H1 (cell line): ENCODE results near the gene DAND5. TPM values are rescaled to one million over a fixed set of nuclear protein-coding genes. Genes with fewer than 3 reads are reported as not detected.
A peak's percentile ranks its signal among the peaks of the same experiment; 100 is the strongest.

Experiments
- CTCF ChIA-PET: fragments of 300-600 bp; sonication (Branson Sonifier 250); formaldehyde crosslinking; loops from one replicate; lab custom pipeline; 2021; ENCODE audit not compliant: partially characterized antibody; lab: Charles Lee
- POLR2A ChIA-PET: fragments of 300-600 bp; sonication (Branson Sonifier 250); formaldehyde crosslinking; loops from one replicate; lab custom pipeline; 2021; ENCODE audit warnings: inconsistent platforms; ENCODE audit not compliant: partially characterized antibody; lab: Charles Lee
- DNase-seq, 2 experiments: peaks; one replicate each; pipeline versions ENCODE4 v3.0.0 to v3.0.0-alpha.2; 2010 to 2022; ENCODE audit warnings: low spot score in 2 of 2, low read depth in 1 of 2, mixed read lengths in 1 of 2
- FAIRE-seq: peaks from 2 replicates; lab custom pipeline; 2011; peaks lifted over from hg19 to GRCh38; lab: Jason Lieb, UNC
- H2AFZ ChIP-seq: 2 replicates; pipeline ENCODE4 v1.8.1; 2012; ENCODE audit warnings: low read length, inconsistent platforms
- H2AK5ac ChIP-seq: 2 replicates; pipeline ENCODE4 v1.6.1; 2013; ENCODE audit warnings: low read depth, low read length
- H2BK120ac ChIP-seq: replicated peaks from 2 replicates; pipeline ENCODE3; 2013; ENCODE audit warnings: low read depth, low read length, inconsistent platforms
- H2BK12ac ChIP-seq: 2 replicates; pipeline ENCODE4 v1.6.1; 2013; ENCODE audit warnings: low read depth, low read length
- H2BK15ac ChIP-seq: 2 replicates; pipeline ENCODE4 v1.6.1; 2013; ENCODE audit warnings: low read length
- H2BK20ac ChIP-seq: 2 replicates; pipeline ENCODE4 v1.6.1; 2013; ENCODE audit warnings: low read length
- H2BK5ac ChIP-seq: 2 replicates; pipeline ENCODE4 v1.6.1; 2013; ENCODE audit warnings: low read depth, low read length
- H3K14ac ChIP-seq: 2 replicates; pipeline ENCODE4 v1.6.1; 2013; ENCODE audit warnings: inconsistent platforms; ENCODE audit not compliant: insufficient read length
- H3K18ac ChIP-seq: 2 replicates; pipeline ENCODE4 v1.6.1; 2013; ENCODE audit warnings: low read length; ENCODE audit errors: extremely low read depth
- H3K23ac ChIP-seq: 2 replicates; pipeline ENCODE4 v1.6.1; 2013; ENCODE audit warnings: inconsistent platforms; ENCODE audit not compliant: insufficient read length
- H3K23me2 ChIP-seq: 2 replicates; pipeline ENCODE4 v1.6.1; 2013; ENCODE audit warnings: low read depth, low read length
- H3K27ac ChIP-seq: 2 replicates; pipeline ENCODE4 v1.6.1; 2011; ENCODE audit warnings: low read depth, low read length, inconsistent platforms
- H3K27me3 ChIP-seq, 4 experiments: replicated peaks in 1 of 4; 1 replicate in 1 of 4; 2 replicates in 3 of 4; pipeline versions ENCODE4 v1.6.1 to v1.8.1; 2011 to 2013; ENCODE audit warnings: low read length in 3 of 4, mild to moderate bottlenecking in 3 of 4, inconsistent platforms in 2 of 4, mixed read lengths in 2 of 4, moderate library complexity in 1 of 4; ENCODE audit not compliant: control insufficient read depth in 3 of 4, insufficient read depth in 3 of 4; ENCODE audit errors: extremely low read depth in 1 of 4
- H3K36me3 ChIP-seq, 4 experiments: 2 replicates each; pipeline versions ENCODE4 v1.6.1 to v1.8.1; 2011 to 2013; ENCODE audit warnings: mild to moderate bottlenecking in 4 of 4, low read length in 3 of 4, moderate library complexity in 2 of 4, control low read depth in 1 of 4, inconsistent platforms in 1 of 4; ENCODE audit not compliant: insufficient read depth in 4 of 4, control insufficient read depth in 2 of 4
- H3K4ac ChIP-seq: replicated peaks from 2 replicates; pipeline ENCODE3; 2013; ENCODE audit warnings: low read length, low read depth, mixed read lengths, inconsistent platforms; ENCODE audit not compliant: insufficient read length
- H3K4me1 ChIP-seq, 4 experiments: replicated peaks in 1 of 4; 1 replicate in 1 of 4; 2 replicates in 3 of 4; pipeline versions ENCODE4 v1.6.1 to v1.8.1; 2011 to 2013; ENCODE audit warnings: low read length in 3 of 4, inconsistent platforms in 2 of 4, mixed read lengths in 1 of 4; ENCODE audit not compliant: insufficient read depth in 4 of 4, control insufficient read depth in 3 of 4
- H3K4me2 ChIP-seq, 2 experiments: 2 replicates each; pipeline versions ENCODE4 v1.6.1 to v1.8.1; 2011 to 2013; ENCODE audit warnings: low read depth in 2 of 2, low read length in 2 of 2, control low read depth in 1 of 2, inconsistent platforms in 1 of 2, mild to moderate bottlenecking in 1 of 2; ENCODE audit not compliant: insufficient read depth in 1 of 2
- H3K4me3 ChIP-seq, 4 experiments: fragments of 200-600, 300-600 bp in 1 of 4; sonication (generic), shearing (Covaris generic), sonication (Bioruptor Twin) in 1 of 4; 2 replicates each; pipeline versions ENCODE4 v1.5.1 to v1.8.1; 2011 to 2016; ENCODE audit warnings: low read length in 4 of 4, low read depth in 3 of 4, control low read depth in 2 of 4, inconsistent platforms in 2 of 4, mild to moderate bottlenecking in 2 of 4, mixed read lengths in 1 of 4, moderate library complexity in 1 of 4; ENCODE audit not compliant: insufficient read depth in 2 of 4; ENCODE audit errors: extremely low read depth in 1 of 4
- H3K56ac ChIP-seq: replicated peaks from 2 replicates; pipeline ENCODE3; 2013; ENCODE audit warnings: low read depth, mild to moderate bottlenecking, mixed read lengths, low read length, inconsistent platforms; ENCODE audit not compliant: insufficient read length
- H3K79me1 ChIP-seq: 2 replicates; pipeline ENCODE4 v1.6.1; 2013; ENCODE audit warnings: low read depth, low read length, control low read depth
- H3K79me2 ChIP-seq, 2 experiments: 2 replicates each; pipeline versions ENCODE4 v1.6.1 to v1.8.1; 2012 to 2013; ENCODE audit warnings: low read length in 2 of 2, mild to moderate bottlenecking in 2 of 2, inconsistent platforms in 1 of 2; ENCODE audit not compliant: insufficient read depth in 2 of 2, control insufficient read depth in 1 of 2
- H3K9ac ChIP-seq, 4 experiments: replicated peaks in 1 of 4; 1 replicate in 1 of 4; 2 replicates in 3 of 4; pipeline versions ENCODE4 v1.6.1 to v1.8.1; 2011 to 2013; ENCODE audit warnings: low read depth in 3 of 4, low read length in 3 of 4, control low read depth in 2 of 4, mild to moderate bottlenecking in 2 of 4, moderate library complexity in 2 of 4, inconsistent platforms in 1 of 4; ENCODE audit errors: extremely low read depth in 1 of 4
- H3K9me3 ChIP-seq, 2 experiments: 2 replicates each; pipeline versions ENCODE4 v1.6.1 to v1.8.1; 2012 to 2013; ENCODE audit warnings: mild to moderate bottlenecking in 2 of 2, moderate library complexity in 2 of 2, control low read depth in 1 of 2, inconsistent platforms in 1 of 2, low read depth in 1 of 2, low read length in 1 of 2, mixed read lengths in 1 of 2; ENCODE audit not compliant: insufficient read depth in 2 of 2
- H4K20me1 ChIP-seq, 2 experiments: replicated peaks in 1 of 2; 2 replicates each; pipeline versions ENCODE3 to v1.8.1; 2011 to 2013; ENCODE audit warnings: inconsistent platforms in 2 of 2, low read length in 2 of 2, mild to moderate bottlenecking in 1 of 2; ENCODE audit not compliant: insufficient read depth in 2 of 2, control insufficient read depth in 1 of 2
- H4K5ac ChIP-seq: 2 replicates; pipeline ENCODE4 v1.6.1; 2013; ENCODE audit warnings: low read length, low read depth, mixed read lengths, inconsistent platforms; ENCODE audit not compliant: insufficient read length
- H4K8ac ChIP-seq: 2 replicates; pipeline ENCODE4 v1.8.0; 2013; ENCODE audit warnings: mild to moderate bottlenecking, moderate library complexity, low read length, inconsistent platforms; ENCODE audit not compliant: insufficient read depth; ENCODE audit errors: extremely low read depth
- H4K91ac ChIP-seq: replicated peaks from 2 replicates; pipeline ENCODE3; 2013; ENCODE audit warnings: low read length, mixed read lengths, inconsistent platforms; ENCODE audit not compliant: insufficient read length
- EZH2 ChIP-seq: fragments of 200-600 bp; sonication (generic); IDR thresholded peaks from 2 replicates; pipeline ENCODE4 v1.7.1; 2012; ENCODE audit warnings: low read depth, mild to moderate bottlenecking, moderate library complexity, low read length, inconsistent platforms; ENCODE audit not compliant: severe bottlenecking
- WGBS, 2 experiments: shearing (Covaris generic) in 1 of 2; methylation state at CpG; one replicate each; pipeline versions ENCODE4 v1.1.6 to v1.1.7; 2013 to 2015; ENCODE audit warnings: low lambda C conversion rate in 2 of 2, mixed read lengths in 2 of 2, inconsistent platforms in 1 of 2, low coverage in 1 of 2, missing lambda C conversion rate in 1 of 2; ENCODE audit not compliant: insufficient replicate concordance in 2 of 2, insufficient coverage in 1 of 2, insufficient read length in 1 of 2; ENCODE audit errors: extremely low coverage in 1 of 2, missing lambda C conversion rate in 1 of 2; 5-methylcytosine and 5-hydroxymethylcytosine counted together
- polyA plus RNA-seq, 7 experiments: library from polyadenylated mRNA; depleted of rRNA in 3 of 7; stranded (reverse) in 5 of 7; unstranded in 2 of 7; fragments of >200 nt in 5 of 7; fragments of 200-250 nt in 2 of 7; gene quantifications; 1 replicate in 5 of 7; 2 replicates in 1 of 7; 4 replicates in 1 of 7; pipeline versions ENCODE4 v1.2.1 to v1.2.3, GENCODE V29; 2011 to 2013; ENCODE audit warnings: missing spikeins in 2 of 7, mixed read lengths in 2 of 7
- total RNA-seq: library from RNA; stranded (reverse); fragmentation: NEBNext Ultra II Directional; extraction: Animal tissue kit (Norgen Biotek cat#: 25700); gene quantifications from 2 replicates; pipeline ENCODE4 v1.2.1, GENCODE V29; 2021
- TF ChIP-seq, protein P1 (sequence below), 3 experiments: IDR thresholded peaks; 1 replicate in 2 of 3; 2 replicates in 1 of 3; pipeline versions ENCODE4 v1.5.1 to v1.6.1; 2011; ENCODE audit warnings: low read length in 3 of 3, mild to moderate bottlenecking in 3 of 3, inconsistent platforms in 2 of 3, low read depth in 1 of 3, moderate library complexity in 1 of 3; ENCODE audit not compliant: insufficient read depth in 1 of 3; ENCODE audit errors: control extremely low read depth in 1 of 3

The DAND5 gene
- total and polyA plus RNA-seq, 2 of the 8 experiments (the other 6 are each of a cell fraction or from before 2014, with no cell fraction given), result 0.14 to 0.17 TPM

DNA sequence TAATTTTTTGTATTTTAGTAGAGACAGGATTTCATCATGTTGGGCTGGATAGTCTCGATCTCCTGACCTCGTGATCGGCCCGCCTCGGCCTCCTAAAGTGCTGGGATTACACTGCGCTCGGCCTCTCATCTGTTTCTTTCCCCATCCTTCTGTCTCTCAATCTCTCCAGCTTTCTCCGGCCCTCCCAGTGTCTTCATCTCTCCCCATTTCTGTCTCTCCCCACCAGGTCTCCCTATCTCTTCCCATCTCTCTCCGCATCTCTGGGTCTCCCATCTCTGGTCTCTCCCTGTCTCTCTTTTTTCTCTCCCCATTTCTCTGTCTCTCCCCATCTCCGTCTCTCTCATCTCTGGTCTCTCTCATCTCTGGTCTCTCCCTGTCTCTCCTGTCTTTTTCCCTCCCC is 13.7 kb downstream of the DAND5 start:
- Histone ChIP-seq H2BK20ac (no peak overlapping the region), H2BK120ac (no peak overlapping the region), H3K36me3 (no peaks in the 10 kb centered on the region)

More for the DNA sequence above, 13.7 kb downstream of the DAND5 start:
- FAIRE-seq (no peak), DNase-seq (no peak)
- Histone ChIP-seq H4K8ac (no peak overlapping the region), H3K27me3 (peaks cover 2 to 37% (median 30%) of the 10 kb centered on the region in 4 experiments), H2BK5ac (no peak overlapping the region), H3K9me3 (no peaks in the 10 kb centered on the region), H2BK12ac (no peak overlapping the region), H3K9ac (no peak overlapping the region; a peak in 1 of 7 replicates), H3K23me2 (peaks cover 7% of the 10 kb centered on the region), H4K5ac (no peak overlapping the region), H3K79me2 (no peaks in the 10 kb centered on the region), H2AFZ (no peak overlapping the region), H3K4me1 (peaks cover 0 to 7% (median 3%) of the 10 kb centered on the region in 4 experiments; a peak in 4 of 7 replicates), H3K27ac (no peak overlapping the region), H2BK15ac (no peak overlapping the region), H3K23ac (no peak overlapping the region), H3K14ac (no peak overlapping the region), H3K79me1 (no peaks in the 10 kb centered on the region), H2AK5ac (no peak overlapping the region), H4K20me1 (peaks cover 0 to 15% of the 10 kb centered on the region in 2 experiments), H3K18ac (no peak overlapping the region), H3K56ac (no peak overlapping the region), H3K4me3 (peak overlapping the region in 2 of 4 experiments; percentile 11 to 63; a peak in 3 of 8 replicates), H3K4me2 (peak overlapping the region; percentile 4 to 60; a peak in 3 of 4 replicates), H4K91ac (no peak overlapping the region), H3K4ac (no peak overlapping the region)
- TF ChIP-seq, protein P1, sequence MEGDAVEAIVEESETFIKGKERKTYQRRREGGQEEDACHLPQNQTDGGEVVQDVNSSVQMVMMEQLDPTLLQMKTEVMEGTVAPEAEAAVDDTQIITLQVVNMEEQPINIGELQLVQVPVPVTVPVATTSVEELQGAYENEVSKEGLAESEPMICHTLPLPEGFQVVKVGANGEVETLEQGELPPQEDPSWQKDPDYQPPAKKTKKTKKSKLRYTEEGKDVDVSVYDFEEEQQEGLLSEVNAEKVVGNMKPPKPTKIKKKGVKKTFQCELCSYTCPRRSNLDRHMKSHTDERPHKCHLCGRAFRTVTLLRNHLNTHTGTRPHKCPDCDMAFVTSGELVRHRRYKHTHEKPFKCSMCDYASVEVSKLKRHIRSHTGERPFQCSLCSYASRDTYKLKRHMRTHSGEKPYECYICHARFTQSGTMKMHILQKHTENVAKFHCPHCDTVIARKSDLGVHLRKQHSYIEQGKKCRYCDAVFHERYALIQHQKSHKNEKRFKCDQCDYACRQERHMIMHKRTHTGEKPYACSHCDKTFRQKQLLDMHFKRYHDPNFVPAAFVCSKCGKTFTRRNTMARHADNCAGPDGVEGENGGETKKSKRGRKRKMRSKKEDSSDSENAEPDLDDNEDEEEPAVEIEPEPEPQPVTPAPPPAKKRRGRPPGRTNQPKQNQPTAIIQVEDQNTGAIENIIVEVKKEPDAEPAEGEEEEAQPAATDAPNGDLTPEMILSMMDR (IDR thresholded peaks at IDR 0.05; ENCODE audit: control extremely low read depth in 1 of 3, insufficient read depth in 1 of 3, low read depth in 1 of 3, low read length in 3 of 3), result no peak
- peak; percentile 3 for TF ChIP-seq EZH2
- CTCF ChIA-PET, result interaction anchor here (0.7 to 16.3 kb wide), 14 partner anchors 15 to 141 kb away, joined by 3 to 431 read pairs (median 6); partner anchors contain the start of gene DAND5
- 65% methylated on average over 10 of the region's 10 CpGs; no CpG with 5 or more reads in 1 of the 2 experiments for WGBS, 2 experiments
- POLR2A ChIA-PET, result interaction anchor here (0.9 to 1.7 kb wide), 2 partner anchors 16 to 111 kb away, joined by 3 to 4 read pairs; no protein-coding TSS in a partner anchor
